NT2/D1 (cell line): ENCODE data around the gene PLEKHA7.

Source experiments
- YY1 ChIP-seq: IDR thresholded peaks from 2 replicates; pipeline ENCODE4 v1.6.1; 2011; ENCODE audit not compliant: insufficient read length, insufficient read depth
- ZNF274 ChIP-seq: IDR thresholded peaks from 2 replicates; pipeline ENCODE4 v1.6.1; 2011; ENCODE audit warnings: mild to moderate bottlenecking, low read depth, low read length

- TF ChIP-seq ZNF274 (no peak), YY1 (no peak)
These were observed 217.9 kb downstream of the PLEKHA7 start for GRCh38 chr11:16796311-16796710.
